KMS-11 (cell line): Measurements from ENCODE around the gene ACY1.
"Not testable (repeated sequence)": the region's sequence is repeated elsewhere in the genome, so short reads cannot be mapped to it uniquely, and the experiment has no call there.

Source experiments
- H2AFZ ChIP-seq: fragments of 200-600 bp; sonication (generic); 2 replicates; pipeline ENCODE4 v1.6.1; 2016; ENCODE audit warnings: antibody characterized with exemption, mixed run types, low read depth
- H3K27ac ChIP-seq: fragments of 200-600 bp; sonication (generic); 2 replicates; pipeline ENCODE4 v1.6.1; 2016; ENCODE audit warnings: mild to moderate bottlenecking, mixed run types
- H3K27me3 ChIP-seq: fragments of 200-600 bp; sonication (generic); 2 replicates; pipeline ENCODE4 v1.6.1; 2017; ENCODE audit warnings: mild to moderate bottlenecking, low read depth, mixed run types, moderate library complexity; ENCODE audit not compliant: insufficient read depth
- H3K36me3 ChIP-seq: fragments of 200-600 bp; sonication (generic); 2 replicates; pipeline ENCODE4 v1.6.1; 2017; ENCODE audit warnings: mild to moderate bottlenecking, mixed run types; ENCODE audit not compliant: insufficient read depth
- H3K4me1 ChIP-seq: fragments of 200-600 bp; sonication (generic); 2 replicates; pipeline ENCODE4 v1.6.1; 2016; ENCODE audit warnings: mild to moderate bottlenecking, low read depth, mixed run types; ENCODE audit not compliant: poor library complexity, severe bottlenecking
- H3K4me2 ChIP-seq: fragments of 200-600 bp; sonication (generic); 2 replicates; pipeline ENCODE4 v1.7.0; 2016; ENCODE audit warnings: mild to moderate bottlenecking, mixed run types
- H3K4me3 ChIP-seq: fragments of 200-600 bp; sonication (generic); IDR thresholded peaks from 2 replicates; pipeline ENCODE4 v1.6.1; 2017; ENCODE audit warnings: low read depth, low read length, mixed read lengths; ENCODE audit not compliant: insufficient read depth
- H3K79me2 ChIP-seq: fragments of 200-600 bp; sonication (generic); 2 replicates; pipeline ENCODE4 v1.6.1; 2016; ENCODE audit warnings: low read depth, mixed run types; ENCODE audit not compliant: insufficient read depth
- H3K9ac ChIP-seq: fragments of 200-600 bp; sonication (generic); 2 replicates; pipeline ENCODE4 v1.6.1; 2016; ENCODE audit warnings: mild to moderate bottlenecking, mixed run types
- H4K20me1 ChIP-seq: fragments of 200-600 bp; sonication (generic); 2 replicates; pipeline ENCODE4 v1.6.1; 2016; ENCODE audit warnings: mild to moderate bottlenecking, mixed run types; ENCODE audit not compliant: insufficient read depth
- CTCF ChIP-seq: fragments of 200-600 bp; sonication (generic); conservative IDR thresholded peaks from 2 replicates; pipeline ENCODE4 v1.6.1; 2017; ENCODE audit warnings: low read depth, mild to moderate bottlenecking, antibody characterized with exemption, low read length, moderate library complexity, mixed read lengths

The ACY1 gene

GRCh38 chr3:51987568-51987967, 4.2 kb downstream of the ACY1 start:
- Histone ChIP-seq H3K4me2 (no peak overlapping the region), H3K79me2 (no peaks in the 10 kb centered on the region), H3K36me3 (no peaks in the 10 kb centered on the region), H3K4me3 (no peak overlapping the region), H3K27me3 (no peaks in the 10 kb centered on the region), H3K4me1 (no peaks in the 10 kb centered on the region), H3K27ac (no peak overlapping the region), H4K20me1 (no peaks in the 10 kb centered on the region), H3K9ac (no peak overlapping the region), H2AFZ (no peak overlapping the region)
- no peak for TF ChIP-seq CTCF

DNA sequence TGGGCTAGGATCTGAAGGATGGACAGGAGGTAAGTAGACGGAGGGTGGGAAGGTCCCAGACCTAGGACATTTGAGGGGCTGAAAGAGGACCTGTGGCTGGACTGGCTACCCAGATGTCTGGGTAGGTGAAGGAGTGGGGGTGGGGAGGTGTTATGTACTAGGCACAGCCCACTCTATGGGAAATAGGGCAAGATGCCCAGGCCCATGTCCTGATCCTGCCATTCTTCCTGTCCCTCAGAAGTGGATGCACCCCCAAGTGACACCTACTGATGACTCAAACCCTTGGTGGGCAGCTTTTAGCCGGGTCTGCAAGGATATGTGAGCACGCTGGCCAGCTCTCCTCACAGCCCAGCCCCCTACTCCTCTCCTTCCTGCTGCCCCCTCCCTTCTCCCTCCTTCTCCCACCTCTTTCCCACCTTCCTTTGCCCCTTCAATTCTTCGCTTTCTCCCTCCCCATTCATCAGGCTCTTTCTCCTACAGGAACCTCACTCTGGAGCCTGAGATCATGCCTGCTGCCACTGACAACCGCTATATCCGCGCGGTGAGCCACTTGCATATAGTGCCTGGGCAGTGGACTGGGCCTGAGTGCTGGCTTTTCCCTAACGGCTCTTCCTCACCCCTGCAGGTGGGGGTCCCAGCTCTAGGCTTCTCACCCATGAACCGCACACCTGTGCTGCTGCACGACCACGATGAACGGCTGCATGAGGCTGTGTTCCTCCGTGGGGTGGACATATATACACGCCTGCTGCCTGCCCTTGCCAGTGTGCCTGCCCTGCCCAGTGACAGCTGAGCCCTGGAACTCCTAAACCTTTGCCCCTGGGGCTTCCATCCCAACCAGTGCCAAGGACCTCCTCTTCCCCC, 5.2 kb downstream of the ACY1 start:
- H3K36me3 ChIP-seq, result no peaks in the 10 kb centered on the region
- no peak for TF ChIP-seq CTCF
- no peak overlapping the region for H3K9ac ChIP-seq
- H2AFZ ChIP-seq, result no peak overlapping the region
- H3K27me3 ChIP-seq, result no peaks in the 10 kb centered on the region
- no peaks in the 10 kb centered on the region for H4K20me1 ChIP-seq
- H3K27ac ChIP-seq, result no peak overlapping the region
- no peak overlapping the region for H3K4me2 ChIP-seq
- no peaks in the 10 kb centered on the region for H3K4me1 ChIP-seq
- H3K4me3 ChIP-seq, result no peak overlapping the region
- H3K79me2 ChIP-seq, result no peaks in the 10 kb centered on the region

DNA sequence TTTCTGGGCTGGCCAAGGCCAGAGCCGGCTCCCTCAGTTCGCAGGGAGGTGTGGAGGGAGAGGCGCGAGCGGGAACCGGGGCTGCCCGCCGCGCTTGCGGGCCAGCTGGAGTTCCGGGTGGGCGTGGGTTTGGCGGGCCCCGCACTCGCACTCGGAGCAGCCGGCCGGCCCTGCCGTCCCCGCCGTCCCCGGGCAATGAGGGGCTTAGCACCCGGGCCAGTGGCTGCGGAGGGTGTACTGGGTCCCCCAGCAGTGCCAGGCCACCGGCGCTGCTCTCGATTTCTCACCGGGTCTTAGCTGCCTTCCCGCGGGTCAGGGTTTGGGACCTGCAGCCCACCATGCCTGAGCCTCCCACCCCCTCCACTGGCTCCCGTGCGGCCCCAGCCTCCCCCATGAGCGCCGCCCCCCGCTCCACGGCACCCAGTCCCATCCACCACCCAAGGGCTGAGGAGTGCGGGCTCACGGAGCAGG, 7.2 kb downstream of the ACY1 start:
- not testable (repeated sequence) for H3K27me3 ChIP-seq, H3K36me3 ChIP-seq, H3K4me1 ChIP-seq, H3K27ac ChIP-seq, H2AFZ ChIP-seq, H3K4me3 ChIP-seq, H3K4me2 ChIP-seq, H3K9ac ChIP-seq, H4K20me1 ChIP-seq
- H3K79me2 ChIP-seq, result peaks cover 12% of the 10 kb centered on the region

- H3K79me2 ChIP-seq, result peaks cover 14% of the 10 kb centered on the region
- no peak overlapping the region for H3K4me2 ChIP-seq
- no peak overlapping the region for H3K9ac ChIP-seq
- no peak for TF ChIP-seq CTCF
- H3K4me3 ChIP-seq, result no peak overlapping the region
- no peaks in the 10 kb centered on the region for H4K20me1 ChIP-seq
- no peaks in the 10 kb centered on the region for H3K27me3 ChIP-seq
- H2AFZ ChIP-seq, result no peak overlapping the region
- H3K36me3 ChIP-seq, result peaks cover 3% of the 10 kb centered on the region; the same call in 1 of the 2 replicates
- H3K27ac ChIP-seq, result no peak overlapping the region
- peaks cover 9% of the 10 kb centered on the region for H3K4me1 ChIP-seq
Measured at GRCh38 chr3:51992017-51992682, 8.8 kb downstream of the ACY1 start.

DNA sequence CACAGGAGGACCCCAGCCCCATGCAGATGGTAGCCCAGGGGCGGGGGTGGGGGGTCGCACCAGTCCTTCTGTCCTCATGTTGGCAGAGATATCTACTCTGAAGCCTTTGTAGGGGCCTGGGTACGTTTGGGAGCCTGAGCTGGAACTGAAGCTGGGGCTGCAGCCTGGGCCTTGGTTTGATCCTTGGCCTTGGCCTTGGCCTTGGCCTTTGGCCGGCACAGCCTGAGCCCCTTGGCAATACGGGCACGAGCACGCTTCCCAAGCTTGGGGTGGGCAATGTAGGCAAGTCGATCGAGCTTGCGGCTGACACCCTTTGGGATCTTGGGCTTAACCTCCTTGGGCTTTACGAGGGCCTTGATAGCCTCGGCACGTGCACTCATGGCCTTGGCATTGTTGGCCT, 10.3 kb downstream of the ACY1 start:
- not testable (repeated sequence) for H2AFZ ChIP-seq, H4K20me1 ChIP-seq, H3K4me3 ChIP-seq, H3K27me3 ChIP-seq, H3K4me1 ChIP-seq, H3K9ac ChIP-seq, H3K27ac ChIP-seq, H3K36me3 ChIP-seq, H3K4me2 ChIP-seq
- peaks cover 14% of the 10 kb centered on the region for H3K79me2 ChIP-seq
